ENCODE measurements around the gene MUC2. TPM values are rescaled to one million over a fixed set of nuclear protein-coding genes. Genes with fewer than 3 reads are reported as not detected.

The MUC2 gene
- total RNA-seq, 1 donor from 2014 or later, result 0.07 TPM

GRCh38 chr11:1041149-1041467, 33.6 kb upstream of the MUC2 start:
- no peaks in the 10 kb centered on the region for H3K4me1 Mint-ChIP-seq
- H3K27ac Mint-ChIP-seq, result no peak overlapping the region
- TF ChIP-seq CTCF (IDR thresholded peaks at IDR 0.05; ENCODE audit: unreplicated experiment), result no peak
- H3K4me3 Mint-ChIP-seq, result no peak overlapping the region
- no peaks in the 10 kb centered on the region for H3K36me3 Mint-ChIP-seq
- H3K9me3 Mint-ChIP-seq, result peaks cover 6% of the 10 kb centered on the region
- H3K27me3 Mint-ChIP-seq (ENCODE audit: low read depth), result peaks cover 4% of the 10 kb centered on the region
- DNase-seq (ENCODE audit: low spot score in 2 of 2, unreplicated experiment in 2 of 2), result no peak

- H3K4me3 Mint-ChIP-seq, result no peak overlapping the region
- peaks cover 6% of the 10 kb centered on the region for H3K9me3 Mint-ChIP-seq
- peaks cover 5% of the 10 kb centered on the region for H3K27me3 Mint-ChIP-seq (ENCODE audit: low read depth)
- DNase-seq (ENCODE audit: low spot score in 2 of 2, unreplicated experiment in 2 of 2), result no peak
- H3K4me1 Mint-ChIP-seq, result no peaks in the 10 kb centered on the region
- H3K36me3 Mint-ChIP-seq, result no peaks in the 10 kb centered on the region
- no peak for TF ChIP-seq CTCF (IDR thresholded peaks at IDR 0.05; ENCODE audit: unreplicated experiment)
- no peak overlapping the region for H3K27ac Mint-ChIP-seq
These were observed 33.2 kb upstream of the MUC2 start for GRCh38 chr11:1041471-1041870.

- Mint-ChIP-seq H3K27me3 (ENCODE audit: low read depth) (peaks cover 8% of the 10 kb centered on the region), H3K4me1 (no peaks in the 10 kb centered on the region), H3K36me3 (no peaks in the 10 kb centered on the region), H3K9me3 (peaks cover 6% of the 10 kb centered on the region), H3K4me3 (no peak overlapping the region), H3K27ac (no peak overlapping the region)
- no peak for DNase-seq (ENCODE audit: low spot score in 2 of 2, unreplicated experiment in 2 of 2)
- no peak for TF ChIP-seq CTCF (IDR thresholded peaks at IDR 0.05; ENCODE audit: unreplicated experiment)
These were observed 32.6 kb upstream of the MUC2 start for GRCh38 chr11:1041936-1042608.

GRCh38 chr11:1042626-1043562, 31.8 kb upstream of the MUC2 start:
- no peak overlapping the region for H3K4me3 Mint-ChIP-seq
- peak in 1 of 2 experiments; percentile 10 for DNase-seq (ENCODE audit: low spot score in 2 of 2, unreplicated experiment in 2 of 2)

GRCh38 chr11:1043563-1044096, 31.0 kb upstream of the MUC2 start:
- no peaks in the 10 kb centered on the region for H3K4me1 Mint-ChIP-seq
- H3K27me3 Mint-ChIP-seq (ENCODE audit: low read depth), result peaks cover 15% of the 10 kb centered on the region
- H3K36me3 Mint-ChIP-seq, result no peaks in the 10 kb centered on the region
- no peak for DNase-seq (ENCODE audit: low spot score in 2 of 2, unreplicated experiment in 2 of 2)
- no peak overlapping the region for H3K4me3 Mint-ChIP-seq
- TF ChIP-seq CTCF (IDR thresholded peaks at IDR 0.05; ENCODE audit: unreplicated experiment), result no peak
- H3K27ac Mint-ChIP-seq, result no peak overlapping the region
- H3K9me3 Mint-ChIP-seq, result peaks cover 6% of the 10 kb centered on the region

More at GRCh38 chr11:1042626-1043562, 31.8 kb upstream of the MUC2 start:
- Mint-ChIP-seq H3K27ac (no peak overlapping the region), H3K9me3 (peaks cover 6% of the 10 kb centered on the region), H3K36me3 (no peaks in the 10 kb centered on the region), H3K27me3 (ENCODE audit: low read depth) (peaks cover 11% of the 10 kb centered on the region), H3K4me1 (no peaks in the 10 kb centered on the region)
- TF ChIP-seq CTCF (IDR thresholded peaks at IDR 0.05; ENCODE audit: unreplicated experiment), result no peak
